Measurements from ENCODE around the gene PAM.

- TF ChIP-seq CTCF (IDR thresholded peaks at IDR 0.05) (no peak), ZFX (IDR thresholded peaks at IDR 0.05; ENCODE audit: borderline replicate concordance) (no peak)
These were observed 155.4 kb downstream of the PAM start for GRCh38 chr5:102910240-102911226.

Data from 22Rv1 (cell line).